Muscle layer of duodenum (tissue), 2 donors: ENCODE data around the gene DMRT2.

ENCODE experiments used
- H3K27ac ChIP-seq: one replicate; pipeline ENCODE4 v1.7.0; 2013; ENCODE audit warnings: mild to moderate bottlenecking, low read length
- H3K27me3 ChIP-seq: one replicate; pipeline ENCODE4 v1.7.0; 2013; ENCODE audit warnings: low read depth, mild to moderate bottlenecking, control low read depth, low read length
- H3K36me3 ChIP-seq, 2 donors: one replicate each; pipeline ENCODE4 v1.7.0; 2013; ENCODE audit warnings: low read length in 2 of 2, control low read depth in 1 of 2, mild to moderate bottlenecking in 1 of 2; ENCODE audit not compliant: insufficient read depth in 2 of 2, control insufficient read depth in 1 of 2
- H3K4me1 ChIP-seq, 2 donors: one replicate each; pipeline ENCODE4 v1.7.0; 2013; ENCODE audit warnings: low read length in 2 of 2, mild to moderate bottlenecking in 2 of 2, control low read depth in 1 of 2, moderate library complexity in 1 of 2; ENCODE audit not compliant: insufficient read depth in 2 of 2, control insufficient read depth in 1 of 2
- H3K4me3 ChIP-seq, 2 donors: one replicate each; pipeline ENCODE4 v1.7.0; 2013; ENCODE audit warnings: low read length in 2 of 2, low read depth in 1 of 2, mild to moderate bottlenecking in 1 of 2
- H3K9me3 ChIP-seq, 2 donors: one replicate each; pipeline ENCODE4 v1.7.0; 2013; ENCODE audit warnings: low read length in 2 of 2, control low read depth in 1 of 2, mild to moderate bottlenecking in 1 of 2; ENCODE audit not compliant: control insufficient read depth in 1 of 2
- donor health status: healthy.

DMRT2 gene

DNA sequence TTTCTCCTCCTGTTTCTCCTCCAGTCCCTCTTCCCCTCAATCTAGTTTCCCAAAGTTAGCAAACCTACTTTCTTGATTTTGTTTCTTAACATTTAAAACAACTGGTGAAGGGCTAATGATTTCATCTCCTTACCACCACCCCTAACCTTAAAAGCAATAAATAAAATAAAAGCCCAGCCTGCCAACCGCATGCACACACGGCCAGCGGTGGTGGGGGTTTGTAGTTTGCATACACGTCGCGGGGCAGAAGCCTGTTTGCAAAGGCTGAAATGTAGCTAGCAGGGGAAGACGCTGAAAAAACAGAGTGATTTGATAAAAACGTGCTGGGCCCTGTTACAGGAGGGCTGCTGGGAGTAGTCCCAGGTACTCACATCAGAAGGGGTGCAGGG is 1.9 kb upstream of the DMRT2 start:
- Histone ChIP-seq H3K27me3 (peaks cover 82% of the 10 kb centered on the region), H3K9me3 (no peaks in the 10 kb centered on the region), H3K4me3 (peak overlapping the region; percentile 67 to 75), H3K36me3 (no peaks in the 10 kb centered on the region), H3K4me1 (peaks cover 12 to 60% of the 10 kb centered on the region in 2 donors), H3K27ac (no peak overlapping the region)

DNA sequence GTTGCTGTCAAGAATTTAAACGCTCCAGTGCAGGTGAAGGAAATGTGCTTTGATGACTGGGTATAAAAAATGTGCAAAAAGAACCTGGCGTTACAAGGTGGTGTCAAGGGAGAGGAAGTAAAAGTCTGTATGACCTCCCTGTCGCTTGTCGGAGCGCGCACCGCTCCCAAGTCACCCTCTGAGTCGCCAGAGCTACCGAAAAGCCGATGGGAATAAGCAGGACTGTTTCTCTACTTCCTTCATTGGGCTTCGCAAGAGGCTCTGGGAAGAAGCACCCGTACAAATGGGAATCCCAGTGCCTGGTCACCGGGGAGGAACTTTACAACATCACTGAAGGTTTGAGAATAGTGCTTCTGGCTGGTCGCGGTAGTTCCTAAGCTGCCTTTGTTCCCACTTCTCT is 1.3 kb upstream of the DMRT2 start:
- H3K9me3 ChIP-seq = no peaks in the 10 kb centered on the region
- no peak overlapping the region for H3K27ac ChIP-seq
- H3K36me3 ChIP-seq = no peaks in the 10 kb centered on the region
- peaks cover 12 to 60% of the 10 kb centered on the region in 2 donors for H3K4me1 ChIP-seq
- peak overlapping the region in 1 of 2 donors; percentile 67 for H3K4me3 ChIP-seq
- H3K27me3 ChIP-seq = peaks cover 82% of the 10 kb centered on the region

DNA sequence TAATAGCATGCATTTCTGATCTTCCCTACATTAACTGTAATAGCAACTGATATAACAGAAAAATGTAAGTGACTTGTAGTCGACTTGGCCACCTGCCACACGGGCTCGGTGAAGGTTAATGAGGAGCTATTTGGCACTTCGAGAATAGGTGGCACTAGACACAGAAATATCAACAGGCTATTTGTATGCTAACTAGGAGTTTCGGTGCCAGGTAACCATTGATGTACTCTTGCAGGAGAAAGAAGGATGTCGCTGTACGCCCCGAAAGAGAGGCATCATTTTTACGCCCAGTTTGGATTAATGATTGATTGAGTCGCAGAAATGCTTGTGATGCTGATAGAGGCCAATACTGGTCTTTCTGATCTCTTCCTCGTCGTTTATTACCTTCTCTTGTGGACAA is 516 bp upstream of the DMRT2 start:
- Histone ChIP-seq H3K27me3 (peaks cover 80% of the 10 kb centered on the region), H3K4me3 (peak overlapping the region in 1 of 2 donors; percentile 50), H3K4me1 (peaks cover 12 to 60% of the 10 kb centered on the region in 2 donors), H3K9me3 (no peaks in the 10 kb centered on the region), H3K36me3 (no peaks in the 10 kb centered on the region), H3K27ac (no peak overlapping the region)

DNA sequence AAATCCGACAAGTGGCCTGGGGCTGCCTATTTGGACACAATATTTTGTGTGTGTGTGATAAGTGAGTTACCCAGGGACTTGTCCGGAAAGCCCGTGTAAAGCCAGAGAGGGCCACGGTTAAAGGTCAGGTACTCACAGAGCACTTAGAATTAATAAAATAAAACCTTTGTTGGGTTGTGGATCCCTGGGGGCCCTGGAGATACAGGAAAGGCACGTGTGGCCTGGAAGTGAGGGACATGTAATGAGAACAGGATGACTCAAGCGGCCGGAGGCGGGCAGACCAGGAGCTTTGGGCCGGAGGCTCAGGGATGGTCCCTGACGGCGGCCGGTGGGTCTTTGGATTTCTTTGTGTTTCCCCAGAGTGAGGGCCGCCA is 1.0 kb downstream of the DMRT2 start:
- Histone ChIP-seq H3K36me3 (no peaks in the 10 kb centered on the region), H3K4me1 (peaks cover 12 to 49% of the 10 kb centered on the region in 2 donors), H3K27ac (no peak overlapping the region), H3K4me3 (peak overlapping the region in 1 of 2 donors; percentile 54), H3K27me3 (peaks cover 75% of the 10 kb centered on the region), H3K9me3 (no peaks in the 10 kb centered on the region)

DNA sequence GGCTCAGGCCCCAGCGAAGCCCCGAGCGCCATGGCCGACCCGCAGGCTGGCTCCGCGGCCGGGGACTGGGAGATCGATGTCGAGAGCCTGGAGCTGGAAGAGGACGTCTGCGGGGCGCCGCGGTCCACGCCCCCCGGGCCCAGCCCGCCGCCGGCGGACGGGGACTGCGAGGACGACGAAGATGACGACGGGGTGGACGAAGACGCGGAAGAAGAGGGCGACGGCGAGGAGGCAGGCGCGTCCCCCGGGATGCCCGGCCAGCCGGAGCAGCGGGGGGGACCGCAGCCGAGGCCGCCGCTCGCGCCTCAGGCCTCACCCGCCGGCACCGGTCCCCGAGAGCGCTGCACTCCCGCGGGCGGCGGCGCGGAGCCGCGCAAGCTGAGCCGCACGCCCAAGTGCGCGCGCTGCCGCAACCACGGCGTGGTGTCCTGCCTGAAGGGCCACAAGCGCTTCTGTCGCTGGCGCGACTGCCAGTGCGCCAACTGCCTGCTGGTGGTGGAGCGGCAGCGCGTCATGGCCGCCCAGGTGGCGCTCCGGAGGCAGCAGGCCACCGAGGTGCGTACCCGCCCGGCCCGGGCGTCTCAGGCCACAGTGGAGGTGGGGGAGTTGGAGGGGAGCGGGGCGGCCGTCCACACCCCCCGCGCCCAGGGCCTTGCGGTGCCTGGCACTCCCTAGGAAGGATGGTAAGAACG is 1.6 kb downstream of the DMRT2 start:
- Histone ChIP-seq H3K9me3 (no peaks in the 10 kb centered on the region), H3K4me3 (peak overlapping the region in 1 of 2 donors; percentile 54), H3K36me3 (no peaks in the 10 kb centered on the region), H3K4me1 (peaks cover 12 to 49% of the 10 kb centered on the region in 2 donors), H3K27me3 (peaks cover 71% of the 10 kb centered on the region), H3K27ac (no peak overlapping the region)

DNA sequence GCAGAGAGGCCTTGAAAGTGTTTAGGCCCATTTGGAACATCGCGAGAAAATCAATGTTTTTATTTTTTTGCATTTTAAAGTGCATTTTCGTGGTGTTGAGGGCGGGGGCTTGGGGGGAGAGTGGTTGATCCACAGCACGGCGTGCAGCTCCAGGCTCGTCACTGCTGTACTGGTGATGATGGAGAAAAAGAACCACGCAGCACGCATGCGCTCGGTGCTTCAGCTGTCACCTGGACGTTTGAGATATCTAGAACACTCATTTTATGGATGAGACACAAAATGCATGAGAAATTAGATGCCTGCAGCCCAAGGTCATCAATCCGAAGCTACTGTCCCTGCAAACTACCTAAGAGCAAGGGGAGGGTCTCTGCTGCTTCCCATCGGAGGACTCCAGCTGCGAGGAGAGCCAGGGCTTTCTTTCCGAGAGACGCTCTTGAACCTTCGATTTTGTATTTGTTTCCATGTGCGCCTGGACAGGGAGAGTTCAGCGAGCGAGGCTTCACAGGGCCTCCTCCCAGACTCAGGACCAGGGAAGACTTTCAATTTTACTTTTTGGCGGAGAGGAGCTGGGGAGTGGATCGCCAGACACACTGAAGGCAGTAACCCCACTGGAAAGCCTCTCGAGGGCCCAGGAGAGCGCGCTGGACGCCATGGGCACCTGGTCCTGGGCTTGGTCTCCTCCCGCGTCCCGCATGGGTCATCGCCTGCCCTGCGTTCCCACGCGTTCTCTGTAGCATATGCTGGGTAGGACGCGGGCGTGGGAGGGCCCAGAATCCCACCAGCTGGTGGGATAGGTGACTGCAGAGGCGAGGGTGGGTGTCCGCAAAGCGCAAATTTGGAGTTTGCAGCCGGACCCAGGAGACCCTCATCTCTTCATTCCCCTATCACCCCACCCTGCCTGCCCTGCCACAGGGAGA is 2.5 kb downstream of the DMRT2 start:
- peak overlapping the region in 1 of 2 donors; percentile 54 for H3K4me3 ChIP-seq
- no peaks in the 10 kb centered on the region for H3K36me3 ChIP-seq
- peaks cover 62% of the 10 kb centered on the region for H3K27me3 ChIP-seq
- peaks cover 12 to 40% of the 10 kb centered on the region in 2 donors for H3K4me1 ChIP-seq
- H3K27ac ChIP-seq = no peak overlapping the region
- H3K9me3 ChIP-seq = no peaks in the 10 kb centered on the region

DNA sequence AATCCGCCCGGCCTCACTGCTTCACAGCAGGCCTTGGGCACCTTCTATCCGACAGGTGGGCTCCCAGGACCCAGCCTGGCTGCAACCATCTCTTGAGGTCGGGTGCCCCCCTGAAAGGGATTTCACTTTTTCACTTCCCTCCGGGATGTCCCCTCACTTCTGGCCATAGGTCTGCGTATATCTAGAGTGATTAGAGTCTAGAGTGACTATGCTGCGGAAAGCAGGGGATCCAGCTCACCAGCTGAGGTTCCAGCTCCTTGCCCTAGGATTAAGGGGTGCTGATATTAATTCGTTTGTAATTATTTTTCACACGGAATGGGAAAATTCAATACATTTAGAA is 3.1 kb downstream of the DMRT2 start:
- H3K27ac ChIP-seq = no peak overlapping the region
- H3K4me1 ChIP-seq = peaks cover 11 to 38% of the 10 kb centered on the region in 2 donors

DNA sequence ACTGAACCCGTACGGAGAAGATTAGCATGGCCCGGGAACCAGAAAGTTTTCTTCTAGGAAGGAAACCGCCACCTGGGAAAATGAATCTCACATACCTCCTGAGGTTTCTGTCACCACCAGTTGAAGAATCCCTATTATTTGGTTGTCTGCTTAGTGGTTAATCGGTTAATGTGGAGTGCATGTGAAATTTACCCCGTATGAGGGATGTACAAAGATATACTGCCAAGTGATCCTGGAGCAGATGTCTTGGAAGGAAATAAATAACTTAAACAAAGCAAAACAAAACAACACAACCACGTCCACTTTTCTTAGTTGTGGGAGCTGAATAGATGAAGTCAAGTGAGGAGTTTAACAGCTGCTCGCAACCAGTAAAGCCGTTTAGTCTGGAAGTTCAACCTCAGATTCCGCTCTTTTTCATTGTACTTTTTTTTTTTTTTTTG is 3.8 kb downstream of the DMRT2 start:
- H3K27me3 ChIP-seq = peaks cover 48% of the 10 kb centered on the region
- H3K4me3 ChIP-seq = no peak overlapping the region
- no peaks in the 10 kb centered on the region for H3K9me3 ChIP-seq

More for the DNA sequence above, 3.1 kb downstream of the DMRT2 start:
- no peak overlapping the region for H3K4me3 ChIP-seq
- peaks cover 56% of the 10 kb centered on the region for H3K27me3 ChIP-seq
- no peaks in the 10 kb centered on the region for H3K9me3 ChIP-seq
- no peaks in the 10 kb centered on the region for H3K36me3 ChIP-seq

DNA sequence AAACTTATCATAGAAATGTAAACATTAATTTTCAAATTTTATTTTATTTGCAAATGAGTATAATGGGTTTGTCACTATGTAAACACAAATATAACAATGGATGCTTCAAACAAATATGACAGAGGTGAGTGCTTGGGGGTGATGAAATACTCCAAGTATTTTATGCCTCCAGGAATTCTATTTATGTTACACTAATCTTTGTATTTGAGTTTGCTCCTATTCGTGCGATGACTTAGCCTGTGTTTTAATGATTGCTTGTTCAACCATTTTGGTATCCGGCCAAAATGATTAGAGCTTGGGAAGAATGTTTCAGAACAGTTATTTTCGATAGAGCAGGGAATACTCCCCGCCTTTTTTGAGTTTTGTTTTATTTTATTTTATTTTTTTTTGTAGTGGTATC is 5.0 kb downstream of the DMRT2 start:
- Histone ChIP-seq H3K36me3 (no peaks in the 10 kb centered on the region), H3K9me3 (no peaks in the 10 kb centered on the region), H3K27me3 (peaks cover 46% of the 10 kb centered on the region), H3K27ac (no peak overlapping the region), H3K4me3 (no peak overlapping the region), H3K4me1 (peaks cover 5 to 26% of the 10 kb centered on the region in 2 donors)

More for the DNA sequence above, 3.8 kb downstream of the DMRT2 start:
- peaks cover 5 to 32% of the 10 kb centered on the region in 2 donors for H3K4me1 ChIP-seq
- no peaks in the 10 kb centered on the region for H3K36me3 ChIP-seq
- no peak overlapping the region for H3K27ac ChIP-seq

DNA sequence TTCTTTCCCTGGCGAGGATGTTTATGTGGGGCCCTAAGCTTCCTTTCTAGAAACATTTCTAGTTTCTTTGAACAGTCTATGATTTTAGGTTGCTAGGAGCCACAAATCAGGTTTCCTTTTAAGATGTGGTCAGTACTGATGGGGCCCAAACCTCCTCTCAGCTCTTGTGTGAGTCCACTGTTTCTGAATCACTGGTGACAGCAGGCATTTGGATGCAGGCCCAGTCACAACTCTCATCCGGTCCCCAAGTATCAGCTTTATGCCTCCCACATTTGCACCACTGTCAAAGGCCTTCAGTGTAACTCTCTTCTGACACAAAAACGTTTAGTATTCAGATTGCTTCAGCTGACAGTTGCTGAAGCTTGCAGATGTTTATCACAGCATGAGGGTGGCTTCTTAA is 7.8 kb downstream of the DMRT2 start:
- Histone ChIP-seq H3K4me3 (no peak overlapping the region), H3K4me1 (peaks cover 0 to 1% of the 10 kb centered on the region in 2 donors), H3K27ac (no peak overlapping the region), H3K36me3 (no peaks in the 10 kb centered on the region), H3K9me3 (no peaks in the 10 kb centered on the region), H3K27me3 (peaks cover 21% of the 10 kb centered on the region)

DNA sequence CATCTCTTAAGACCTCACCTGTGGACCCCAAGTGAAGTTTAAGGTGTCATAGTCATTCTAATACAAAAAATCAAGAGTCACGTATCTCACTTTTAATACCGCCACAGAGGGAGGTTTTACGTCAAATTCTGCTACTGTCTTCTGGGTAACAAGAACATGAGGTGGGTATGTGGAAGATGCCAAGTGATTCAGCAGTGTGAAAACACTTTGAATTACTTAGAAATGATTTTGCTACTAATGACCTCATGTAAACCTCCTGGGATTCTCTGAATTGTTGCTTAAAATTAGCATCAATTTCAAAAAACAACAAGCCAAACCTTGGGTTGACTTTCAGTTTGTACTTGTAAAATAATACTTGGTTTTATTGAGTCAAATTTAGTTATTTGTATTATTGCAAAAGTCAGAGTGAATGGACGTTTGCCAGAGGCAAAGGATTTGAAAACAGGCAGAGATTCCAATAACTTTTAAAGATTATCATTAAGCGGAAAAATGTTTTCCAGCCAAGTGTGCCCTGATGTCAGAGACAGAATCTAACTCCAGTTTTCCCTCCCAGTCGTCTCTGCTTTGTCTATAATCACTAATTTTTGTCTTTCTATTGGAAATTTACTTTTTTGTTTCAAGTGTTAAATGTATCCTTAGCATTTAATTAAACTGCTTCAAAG is 8.8 kb downstream of the DMRT2 start:
- no peaks in the 10 kb centered on the region for H3K4me1 ChIP-seq
- H3K9me3 ChIP-seq = no peaks in the 10 kb centered on the region
- H3K36me3 ChIP-seq = no peaks in the 10 kb centered on the region
- no peak overlapping the region for H3K4me3 ChIP-seq
- H3K27ac ChIP-seq = no peak overlapping the region
- H3K27me3 ChIP-seq = peaks cover 11% of the 10 kb centered on the region
